Measurements from ENCODE around the gene CRIP2.

DNA sequence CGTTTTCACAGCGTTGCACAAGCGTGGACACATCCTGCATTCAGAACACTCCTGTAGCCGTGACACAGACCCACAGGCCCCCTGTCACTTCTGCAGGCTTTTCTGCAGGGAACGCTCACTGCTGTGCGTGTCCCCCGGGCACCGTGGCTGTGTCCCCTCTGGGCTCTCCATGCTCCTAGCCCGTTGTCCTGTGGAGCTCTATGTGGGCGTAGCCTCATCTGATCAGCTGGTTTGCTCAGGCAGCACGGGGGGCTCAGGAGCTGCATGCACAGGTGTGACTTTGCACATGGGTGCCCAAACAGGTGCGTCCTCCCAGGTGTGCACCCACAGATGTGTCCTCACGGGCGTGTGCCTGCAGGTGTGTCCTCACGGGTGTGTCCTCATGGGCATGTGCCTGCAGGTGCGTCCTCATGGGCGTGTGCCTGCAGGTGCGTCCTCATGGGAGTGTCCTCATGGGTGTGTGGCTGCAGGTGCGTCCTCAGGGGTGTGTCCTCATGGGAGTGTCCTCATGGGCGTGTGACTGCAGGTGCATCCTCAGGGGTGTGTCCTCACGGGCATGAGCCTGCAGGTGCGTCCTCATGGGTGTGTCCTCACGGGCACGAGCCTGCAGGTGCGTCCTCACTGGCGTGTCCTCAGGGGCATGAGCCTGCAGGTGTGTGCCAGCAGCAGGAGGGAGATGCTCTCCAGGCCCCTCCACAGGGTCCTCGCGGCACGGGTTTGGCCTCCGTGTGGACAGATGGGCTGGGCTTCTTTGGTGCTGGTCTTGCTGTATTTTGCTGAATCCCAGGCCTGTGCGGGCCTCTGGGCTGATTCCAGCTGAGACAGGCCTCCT lies 37.5 kb upstream of the CRIP2 start:
- TF ChIP-seq, protein P1, sequence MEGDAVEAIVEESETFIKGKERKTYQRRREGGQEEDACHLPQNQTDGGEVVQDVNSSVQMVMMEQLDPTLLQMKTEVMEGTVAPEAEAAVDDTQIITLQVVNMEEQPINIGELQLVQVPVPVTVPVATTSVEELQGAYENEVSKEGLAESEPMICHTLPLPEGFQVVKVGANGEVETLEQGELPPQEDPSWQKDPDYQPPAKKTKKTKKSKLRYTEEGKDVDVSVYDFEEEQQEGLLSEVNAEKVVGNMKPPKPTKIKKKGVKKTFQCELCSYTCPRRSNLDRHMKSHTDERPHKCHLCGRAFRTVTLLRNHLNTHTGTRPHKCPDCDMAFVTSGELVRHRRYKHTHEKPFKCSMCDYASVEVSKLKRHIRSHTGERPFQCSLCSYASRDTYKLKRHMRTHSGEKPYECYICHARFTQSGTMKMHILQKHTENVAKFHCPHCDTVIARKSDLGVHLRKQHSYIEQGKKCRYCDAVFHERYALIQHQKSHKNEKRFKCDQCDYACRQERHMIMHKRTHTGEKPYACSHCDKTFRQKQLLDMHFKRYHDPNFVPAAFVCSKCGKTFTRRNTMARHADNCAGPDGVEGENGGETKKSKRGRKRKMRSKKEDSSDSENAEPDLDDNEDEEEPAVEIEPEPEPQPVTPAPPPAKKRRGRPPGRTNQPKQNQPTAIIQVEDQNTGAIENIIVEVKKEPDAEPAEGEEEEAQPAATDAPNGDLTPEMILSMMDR (IDR thresholded peaks at IDR 0.05): no peak
- TF ChIP-seq POLR2A (IDR thresholded peaks at IDR 0.05): no peak
